Measurements from ENCODE around the gene SMOC2.

GRCh38 chr6:168418711-168419121, 22.3 kb upstream of the SMOC2 start:
- no peak for TF ChIP-seq GATA2 (IDR thresholded peaks at IDR 0.05; ENCODE audit: low read depth, low read length)
- TF ChIP-seq GATA3 (IDR thresholded peaks at IDR 0.05; ENCODE audit: low read depth, low read length), result no peak

Data from SH-SY5Y (cell line).